T follicular helper cell (primary cell): ENCODE results near the gene CWC27.
A peak's percentile ranks its signal among the peaks of the same experiment; 100 is the strongest.

Source experiments
- DNase-seq: peaks from one replicate; pipeline ENCODE4 v3.0.0-alpha.2; 2020; ENCODE audit warnings: low read depth
- total RNA-seq, 2 experiments: gene quantifications; one replicate each; lab custom pipeline; 2026; lab: John Stamatoyannopoulos, UW

The CWC27 gene
- total RNA-seq: 39.7 to 60.9 reads per million in 2 experiments

- peak; percentile 69 for DNase-seq
Observed at GRCh38 chr5:64768358-64769312, at the start of gene CWC27, which contains the start of gene SREK1IP1. Gene CWC27, plus strand, starts transcription at chr5:64768930. Its CDS starts 217 bp downstream, at chr5:64769147. Gene SREK1IP1, minus strand, starts transcription at chr5:64768691. Its CDS starts 174 bp downstream, at chr5:64768517.

- DNase-seq: no peak
Observed at GRCh38 chr5:64722588-64722987, 46.1 kb upstream of the CWC27 start.

GRCh38 chr5:64727150-64727549 lies 41.6 kb upstream of the CWC27 start:
- DNase-seq: no peak

GRCh38 chr5:64742411-64742810 lies 26.3 kb upstream of the CWC27 start:
- no peak for DNase-seq

GRCh38 chr5:64742821-64743220 lies 25.9 kb upstream of the CWC27 start:
- DNase-seq: no peak

GRCh38 chr5:64744914-64745313 lies 23.8 kb upstream of the CWC27 start:
- DNase-seq: no peak

GRCh38 chr5:64746446-64746845 lies 22.3 kb upstream of the CWC27 start:
- no peak for DNase-seq

- no peak for DNase-seq
Observed at GRCh38 chr5:64749385-64749784, 19.3 kb upstream of the CWC27 start.

GRCh38 chr5:64754066-64754465 lies 14.7 kb upstream of the CWC27 start:
- DNase-seq: no peak

- DNase-seq: no peak
Observed at GRCh38 chr5:64758901-64759300, 9.8 kb upstream of the CWC27 start.

- DNase-seq: no peak
Observed at GRCh38 chr5:64759960-64760660, 8.6 kb upstream of the CWC27 start.

- no peak for DNase-seq
Observed at GRCh38 chr5:64763948-64764503, 4.7 kb upstream of the CWC27 start.

GRCh38 chr5:64765804-64766504 lies 2.8 kb upstream of the CWC27 start:
- no peak for DNase-seq

GRCh38 chr5:64766941-64767340 lies 1.8 kb upstream of the CWC27 start:
- no peak for DNase-seq

- no peak for DNase-seq
Observed at GRCh38 chr5:64767959-64768357, 772 bp upstream of the CWC27 start.

GRCh38 chr5:64769855-64770254 lies 1.1 kb downstream of the CWC27 start:
- DNase-seq: no peak

- DNase-seq: no peak
Observed at GRCh38 chr5:64771736-64772135, 3.0 kb downstream of the CWC27 start.

GRCh38 chr5:64773533-64773932 lies 4.8 kb downstream of the CWC27 start:
- no peak for DNase-seq

GRCh38 chr5:64775291-64775690 lies 6.6 kb downstream of the CWC27 start:
- no peak for DNase-seq

GRCh38 chr5:64784451-64785025 lies 15.8 kb downstream of the CWC27 start:
- DNase-seq: peak; percentile 58

- no peak for DNase-seq
Observed at GRCh38 chr5:64786372-64786771, 17.6 kb downstream of the CWC27 start.

GRCh38 chr5:64788156-64788555 lies 19.4 kb downstream of the CWC27 start:
- DNase-seq: no peak
